Hepatocyte (in vitro differentiated cells): ENCODE data around the gene POU3F1.
A peak's percentile ranks its signal among the peaks of the same experiment; 100 is the strongest.

Source experiments
- EZH2 ChIP-seq: fragments of 200-600 bp; sonication (generic); IDR thresholded peaks from 2 replicates; pipeline ENCODE4 v1.6.1; 2016; ENCODE audit warnings: antibody characterized with exemption, mild to moderate bottlenecking, borderline replicate concordance
- TF ChIP-seq, protein P1 (sequence below): fragments of 200-600 bp; sonication (generic); IDR thresholded peaks from 2 replicates; pipeline ENCODE4 v1.5.1; 2016; ENCODE audit warnings: antibody characterized with exemption, mild to moderate bottlenecking; ENCODE audit not compliant: poor library complexity

DNA sequence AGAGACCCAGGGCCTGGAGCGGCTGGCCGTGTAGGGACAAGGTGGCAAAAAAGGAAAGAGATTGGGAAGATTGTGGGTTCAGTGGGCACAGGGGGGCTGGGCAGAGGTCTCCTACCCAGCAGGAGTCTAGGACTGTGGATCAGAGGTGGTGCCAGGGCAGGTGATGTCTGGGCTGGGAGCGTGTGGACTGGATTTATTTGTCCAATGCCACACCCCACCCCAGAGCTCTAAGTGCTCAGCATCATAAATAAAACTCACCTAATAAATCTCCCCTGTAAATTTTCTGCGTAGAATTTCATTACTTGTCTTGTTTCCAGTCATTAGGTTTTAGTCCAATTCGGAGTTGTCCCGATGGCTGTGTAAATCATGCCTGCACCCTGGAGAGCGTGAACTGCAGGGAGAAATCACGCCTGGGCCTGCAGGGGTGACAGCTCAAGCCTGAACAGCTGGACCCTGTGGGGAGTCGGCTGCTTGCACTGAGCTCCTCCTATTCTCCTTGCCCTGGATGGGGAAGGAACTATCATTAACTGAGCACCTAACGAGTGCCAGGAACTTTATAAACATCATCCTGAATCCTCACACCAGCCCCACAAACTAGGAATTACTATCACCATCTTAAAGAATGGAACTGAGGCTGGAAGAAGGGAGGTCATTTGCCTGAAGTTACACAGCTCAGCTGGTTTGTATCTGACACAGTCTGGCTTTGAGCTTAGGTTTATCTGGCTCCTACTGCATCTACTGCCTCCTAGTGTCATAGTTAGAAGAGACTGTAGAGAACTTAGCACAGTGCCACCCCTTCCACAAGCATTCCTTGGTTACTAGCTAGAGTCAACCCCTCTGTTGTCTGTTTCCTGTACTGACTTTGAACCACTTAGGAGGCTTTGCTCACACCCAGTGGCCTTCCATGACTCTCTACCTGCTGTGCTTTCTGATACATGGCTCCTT, 25.0 kb upstream of the POU3F1 start:
- TF ChIP-seq, protein P1, sequence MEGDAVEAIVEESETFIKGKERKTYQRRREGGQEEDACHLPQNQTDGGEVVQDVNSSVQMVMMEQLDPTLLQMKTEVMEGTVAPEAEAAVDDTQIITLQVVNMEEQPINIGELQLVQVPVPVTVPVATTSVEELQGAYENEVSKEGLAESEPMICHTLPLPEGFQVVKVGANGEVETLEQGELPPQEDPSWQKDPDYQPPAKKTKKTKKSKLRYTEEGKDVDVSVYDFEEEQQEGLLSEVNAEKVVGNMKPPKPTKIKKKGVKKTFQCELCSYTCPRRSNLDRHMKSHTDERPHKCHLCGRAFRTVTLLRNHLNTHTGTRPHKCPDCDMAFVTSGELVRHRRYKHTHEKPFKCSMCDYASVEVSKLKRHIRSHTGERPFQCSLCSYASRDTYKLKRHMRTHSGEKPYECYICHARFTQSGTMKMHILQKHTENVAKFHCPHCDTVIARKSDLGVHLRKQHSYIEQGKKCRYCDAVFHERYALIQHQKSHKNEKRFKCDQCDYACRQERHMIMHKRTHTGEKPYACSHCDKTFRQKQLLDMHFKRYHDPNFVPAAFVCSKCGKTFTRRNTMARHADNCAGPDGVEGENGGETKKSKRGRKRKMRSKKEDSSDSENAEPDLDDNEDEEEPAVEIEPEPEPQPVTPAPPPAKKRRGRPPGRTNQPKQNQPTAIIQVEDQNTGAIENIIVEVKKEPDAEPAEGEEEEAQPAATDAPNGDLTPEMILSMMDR = peak; percentile 24
- TF ChIP-seq EZH2 = no peak
